GM23338 (cell line): ENCODE data around the gene SERINC1.

Source experiments
- EZH2 ChIP-seq: fragments of 200-600 bp; sonication (generic); IDR thresholded peaks from one replicate; pipeline ENCODE4 v1.8.0; 2017; ENCODE audit warnings: antibody characterized with exemption, mild to moderate bottlenecking, low read depth; ENCODE audit not compliant: unreplicated experiment
- JUNB ChIP-seq: IDR thresholded peaks from one replicate; pipeline ENCODE4 v1.6.1; 2016; ENCODE audit warnings: antibody characterized with exemption; ENCODE audit not compliant: unreplicated experiment
- POLR2AphosphoS5 ChIP-seq: IDR thresholded peaks from 2 replicates; pipeline ENCODE4 v1.6.1; 2016; ENCODE audit warnings: antibody characterized with exemption, low read depth
- STAT1 ChIP-seq: IDR thresholded peaks from one replicate; pipeline ENCODE4 v1.6.1; 2016; ENCODE audit warnings: antibody characterized with exemption; ENCODE audit not compliant: unreplicated experiment
- ZNF331 ChIP-seq: fragments of 250-450 bp; sonication (Bioruptor Pico); IDR thresholded peaks from 2 replicates; pipeline ENCODE4 v1.5.0; 2020; ENCODE audit warnings: low read depth, mild to moderate bottlenecking, moderate library complexity
- TF ChIP-seq, protein P1 (sequence below), 2 experiments: fragments of 200-600 bp in 1 of 2; sonication (generic) in 1 of 2; conservative IDR thresholded peaks; 2 replicates each; pipeline versions ENCODE4 v1.5.1 to v1.6.1; 2016 to 2017; ENCODE audit warnings: antibody characterized with exemption in 2 of 2, low read depth in 2 of 2, mild to moderate bottlenecking in 2 of 2, moderate library complexity in 1 of 2
- TF ChIP-seq, protein P2 (sequence below): IDR thresholded peaks from one replicate; pipeline ENCODE4 v1.6.1; 2018; ENCODE audit warnings: antibody characterized with exemption; ENCODE audit not compliant: unreplicated experiment

DNA sequence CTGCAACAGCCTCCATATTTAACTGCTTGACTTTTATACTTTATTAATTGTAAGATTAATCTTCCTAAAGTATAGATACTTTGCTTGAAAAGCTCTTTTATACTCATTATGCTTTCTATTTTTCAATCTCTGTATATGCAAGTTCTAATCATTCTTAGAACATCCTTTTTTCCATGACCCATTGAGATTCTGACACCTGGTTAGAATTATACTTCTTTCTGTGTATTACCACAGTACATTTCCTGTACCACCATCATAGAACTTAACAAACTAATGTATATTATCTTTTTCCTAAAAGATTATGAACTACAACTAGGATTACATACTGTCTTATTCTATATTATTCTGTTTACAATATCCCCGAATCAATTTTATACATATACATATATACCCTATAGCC is 13.5 kb downstream of the SERINC1 start:
- TF ChIP-seq, protein P1, sequence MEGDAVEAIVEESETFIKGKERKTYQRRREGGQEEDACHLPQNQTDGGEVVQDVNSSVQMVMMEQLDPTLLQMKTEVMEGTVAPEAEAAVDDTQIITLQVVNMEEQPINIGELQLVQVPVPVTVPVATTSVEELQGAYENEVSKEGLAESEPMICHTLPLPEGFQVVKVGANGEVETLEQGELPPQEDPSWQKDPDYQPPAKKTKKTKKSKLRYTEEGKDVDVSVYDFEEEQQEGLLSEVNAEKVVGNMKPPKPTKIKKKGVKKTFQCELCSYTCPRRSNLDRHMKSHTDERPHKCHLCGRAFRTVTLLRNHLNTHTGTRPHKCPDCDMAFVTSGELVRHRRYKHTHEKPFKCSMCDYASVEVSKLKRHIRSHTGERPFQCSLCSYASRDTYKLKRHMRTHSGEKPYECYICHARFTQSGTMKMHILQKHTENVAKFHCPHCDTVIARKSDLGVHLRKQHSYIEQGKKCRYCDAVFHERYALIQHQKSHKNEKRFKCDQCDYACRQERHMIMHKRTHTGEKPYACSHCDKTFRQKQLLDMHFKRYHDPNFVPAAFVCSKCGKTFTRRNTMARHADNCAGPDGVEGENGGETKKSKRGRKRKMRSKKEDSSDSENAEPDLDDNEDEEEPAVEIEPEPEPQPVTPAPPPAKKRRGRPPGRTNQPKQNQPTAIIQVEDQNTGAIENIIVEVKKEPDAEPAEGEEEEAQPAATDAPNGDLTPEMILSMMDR (conservative IDR thresholded peaks at IDR 0.05; ENCODE audit: low read depth in 2 of 2): no peak
- TF ChIP-seq EZH2 (no peak), STAT1 (no peak), POLR2AphosphoS5 (no peak), ZNF331 (CRISPR knock-in tag) (no peak), JUNB (no peak)
- TF ChIP-seq, protein P2, sequence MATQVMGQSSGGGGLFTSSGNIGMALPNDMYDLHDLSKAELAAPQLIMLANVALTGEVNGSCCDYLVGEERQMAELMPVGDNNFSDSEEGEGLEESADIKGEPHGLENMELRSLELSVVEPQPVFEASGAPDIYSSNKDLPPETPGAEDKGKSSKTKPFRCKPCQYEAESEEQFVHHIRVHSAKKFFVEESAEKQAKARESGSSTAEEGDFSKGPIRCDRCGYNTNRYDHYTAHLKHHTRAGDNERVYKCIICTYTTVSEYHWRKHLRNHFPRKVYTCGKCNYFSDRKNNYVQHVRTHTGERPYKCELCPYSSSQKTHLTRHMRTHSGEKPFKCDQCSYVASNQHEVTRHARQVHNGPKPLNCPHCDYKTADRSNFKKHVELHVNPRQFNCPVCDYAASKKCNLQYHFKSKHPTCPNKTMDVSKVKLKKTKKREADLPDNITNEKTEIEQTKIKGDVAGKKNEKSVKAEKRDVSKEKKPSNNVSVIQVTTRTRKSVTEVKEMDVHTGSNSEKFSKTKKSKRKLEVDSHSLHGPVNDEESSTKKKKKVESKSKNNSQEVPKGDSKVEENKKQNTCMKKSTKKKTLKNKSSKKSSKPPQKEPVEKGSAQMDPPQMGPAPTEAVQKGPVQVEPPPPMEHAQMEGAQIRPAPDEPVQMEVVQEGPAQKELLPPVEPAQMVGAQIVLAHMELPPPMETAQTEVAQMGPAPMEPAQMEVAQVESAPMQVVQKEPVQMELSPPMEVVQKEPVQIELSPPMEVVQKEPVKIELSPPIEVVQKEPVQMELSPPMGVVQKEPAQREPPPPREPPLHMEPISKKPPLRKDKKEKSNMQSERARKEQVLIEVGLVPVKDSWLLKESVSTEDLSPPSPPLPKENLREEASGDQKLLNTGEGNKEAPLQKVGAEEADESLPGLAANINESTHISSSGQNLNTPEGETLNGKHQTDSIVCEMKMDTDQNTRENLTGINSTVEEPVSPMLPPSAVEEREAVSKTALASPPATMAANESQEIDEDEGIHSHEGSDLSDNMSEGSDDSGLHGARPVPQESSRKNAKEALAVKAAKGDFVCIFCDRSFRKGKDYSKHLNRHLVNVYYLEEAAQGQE: no peak
